Measurements from ENCODE around the gene PATJ.
"Not testable (repeated sequence)": the region's sequence is repeated elsewhere in the genome, so short reads cannot be mapped to it uniquely, and the experiment has no call there.

PATJ gene

GRCh38 chr1:61941794-61942193 lies 199.5 kb downstream of the PATJ start:
- H3K36me3 ChIP-seq (ENCODE audit: control insufficient read depth, insufficient read depth, low read length): peaks cover 2% of the 10 kb centered on the region
- H3K4me3 ChIP-seq (ENCODE audit: low read depth, low read length): no peak overlapping the region
- H3K4me1 ChIP-seq (ENCODE audit: control insufficient read depth, insufficient read depth, low read length): no peaks in the 10 kb centered on the region
- H3K9ac ChIP-seq (ENCODE audit: low read depth, low read length): no peak overlapping the region
- H3K9me3 ChIP-seq (ENCODE audit: control insufficient read depth, insufficient read depth, low read length): no peaks in the 10 kb centered on the region
- no peaks in the 10 kb centered on the region for H3K27me3 ChIP-seq (ENCODE audit: control insufficient read depth, insufficient read depth, low read length)

- H3K9me3 ChIP-seq (ENCODE audit: control insufficient read depth, insufficient read depth, low read length): no peaks in the 10 kb centered on the region
- H3K27me3 ChIP-seq (ENCODE audit: control insufficient read depth, insufficient read depth, low read length): no peaks in the 10 kb centered on the region
- peaks cover 2% of the 10 kb centered on the region for H3K36me3 ChIP-seq (ENCODE audit: control insufficient read depth, insufficient read depth, low read length)
- no peaks in the 10 kb centered on the region for H3K4me1 ChIP-seq (ENCODE audit: control insufficient read depth, insufficient read depth, low read length)
- no peak overlapping the region for H3K9ac ChIP-seq (ENCODE audit: low read depth, low read length)
- no peak overlapping the region for H3K4me3 ChIP-seq (ENCODE audit: low read depth, low read length)
These were observed 200.6 kb downstream of the PATJ start for GRCh38 chr1:61942856-61943255.

GRCh38 chr1:61948685-61949084 lies 206.4 kb downstream of the PATJ start:
- H3K4me3 ChIP-seq (ENCODE audit: low read depth, low read length); H3K27me3 ChIP-seq (ENCODE audit: control insufficient read depth, insufficient read depth, low read length): not testable (repeated sequence)

GRCh38 chr1:61950418-61950817 lies 208.1 kb downstream of the PATJ start:
- no peaks in the 10 kb centered on the region for H3K27me3 ChIP-seq (ENCODE audit: control insufficient read depth, insufficient read depth, low read length)
- H3K4me3 ChIP-seq (ENCODE audit: low read depth, low read length): no peak overlapping the region
- no peak overlapping the region for H3K9ac ChIP-seq (ENCODE audit: low read depth, low read length)
- no peaks in the 10 kb centered on the region for H3K36me3 ChIP-seq (ENCODE audit: control insufficient read depth, insufficient read depth, low read length)
- no peaks in the 10 kb centered on the region for H3K9me3 ChIP-seq (ENCODE audit: control insufficient read depth, insufficient read depth, low read length)
- H3K4me1 ChIP-seq (ENCODE audit: control insufficient read depth, insufficient read depth, low read length): peaks cover 25% of the 10 kb centered on the region

More at GRCh38 chr1:61948685-61949084, 206.4 kb downstream of the PATJ start:
- H3K9ac ChIP-seq (ENCODE audit: low read depth, low read length); H3K36me3 ChIP-seq (ENCODE audit: control insufficient read depth, insufficient read depth, low read length); H3K9me3 ChIP-seq (ENCODE audit: control insufficient read depth, insufficient read depth, low read length): not testable (repeated sequence)
- H3K4me1 ChIP-seq (ENCODE audit: control insufficient read depth, insufficient read depth, low read length): peaks cover 25% of the 10 kb centered on the region

- Histone ChIP-seq H3K4me3 (ENCODE audit: low read depth, low read length) (no peak overlapping the region), H3K9ac (ENCODE audit: low read depth, low read length) (no peak overlapping the region), H3K36me3 (ENCODE audit: control insufficient read depth, insufficient read depth, low read length) (no peaks in the 10 kb centered on the region), H3K27me3 (ENCODE audit: control insufficient read depth, insufficient read depth, low read length) (no peaks in the 10 kb centered on the region), H3K4me1 (ENCODE audit: control insufficient read depth, insufficient read depth, low read length) (peaks cover 30% of the 10 kb centered on the region), H3K9me3 (ENCODE audit: control insufficient read depth, insufficient read depth, low read length) (no peaks in the 10 kb centered on the region)
These were observed 209.7 kb downstream of the PATJ start for GRCh38 chr1:61951731-61952580.

- Histone ChIP-seq H3K4me1 (ENCODE audit: control insufficient read depth, insufficient read depth, low read length) (peaks cover 30% of the 10 kb centered on the region), H3K9ac (ENCODE audit: low read depth, low read length) (no peak overlapping the region), H3K27me3 (ENCODE audit: control insufficient read depth, insufficient read depth, low read length) (no peaks in the 10 kb centered on the region), H3K9me3 (ENCODE audit: control insufficient read depth, insufficient read depth, low read length) (no peaks in the 10 kb centered on the region), H3K36me3 (ENCODE audit: control insufficient read depth, insufficient read depth, low read length) (no peaks in the 10 kb centered on the region), H3K4me3 (ENCODE audit: low read depth, low read length) (no peak overlapping the region)
These were observed 210.4 kb downstream of the PATJ start for GRCh38 chr1:61952675-61953074.

- H3K4me1 ChIP-seq (ENCODE audit: control insufficient read depth, insufficient read depth, low read length): peaks cover 30% of the 10 kb centered on the region
- H3K9me3 ChIP-seq (ENCODE audit: control insufficient read depth, insufficient read depth, low read length): no peaks in the 10 kb centered on the region
- H3K36me3 ChIP-seq (ENCODE audit: control insufficient read depth, insufficient read depth, low read length): no peaks in the 10 kb centered on the region
- H3K27me3 ChIP-seq (ENCODE audit: control insufficient read depth, insufficient read depth, low read length): no peaks in the 10 kb centered on the region
- no peak overlapping the region for H3K9ac ChIP-seq (ENCODE audit: low read depth, low read length)
- no peak overlapping the region for H3K4me3 ChIP-seq (ENCODE audit: low read depth, low read length)
These were observed 211.0 kb downstream of the PATJ start for GRCh38 chr1:61953076-61953789.

- H3K4me1 ChIP-seq (ENCODE audit: control insufficient read depth, insufficient read depth, low read length): peaks cover 30% of the 10 kb centered on the region
- no peak overlapping the region for H3K9ac ChIP-seq (ENCODE audit: low read depth, low read length)
- no peak overlapping the region for H3K4me3 ChIP-seq (ENCODE audit: low read depth, low read length)
- no peaks in the 10 kb centered on the region for H3K9me3 ChIP-seq (ENCODE audit: control insufficient read depth, insufficient read depth, low read length)
- H3K36me3 ChIP-seq (ENCODE audit: control insufficient read depth, insufficient read depth, low read length): no peaks in the 10 kb centered on the region
- no peaks in the 10 kb centered on the region for H3K27me3 ChIP-seq (ENCODE audit: control insufficient read depth, insufficient read depth, low read length)
These were observed 211.5 kb downstream of the PATJ start for GRCh38 chr1:61953790-61954150.

GRCh38 chr1:61955261-61955660 lies 213.0 kb downstream of the PATJ start:
- H3K36me3 ChIP-seq (ENCODE audit: control insufficient read depth, insufficient read depth, low read length): no peaks in the 10 kb centered on the region
- H3K4me1 ChIP-seq (ENCODE audit: control insufficient read depth, insufficient read depth, low read length): peaks cover 30% of the 10 kb centered on the region
- H3K4me3 ChIP-seq (ENCODE audit: low read depth, low read length): no peak overlapping the region
- no peaks in the 10 kb centered on the region for H3K27me3 ChIP-seq (ENCODE audit: control insufficient read depth, insufficient read depth, low read length)
- H3K9me3 ChIP-seq (ENCODE audit: control insufficient read depth, insufficient read depth, low read length): no peaks in the 10 kb centered on the region
- H3K9ac ChIP-seq (ENCODE audit: low read depth, low read length): no peak overlapping the region

- Histone ChIP-seq H3K4me3 (ENCODE audit: low read depth, low read length) (no peak overlapping the region), H3K9ac (ENCODE audit: low read depth, low read length) (no peak overlapping the region), H3K9me3 (ENCODE audit: control insufficient read depth, insufficient read depth, low read length) (no peaks in the 10 kb centered on the region), H3K27me3 (ENCODE audit: control insufficient read depth, insufficient read depth, low read length) (no peaks in the 10 kb centered on the region), H3K36me3 (ENCODE audit: control insufficient read depth, insufficient read depth, low read length) (no peaks in the 10 kb centered on the region), H3K4me1 (ENCODE audit: control insufficient read depth, insufficient read depth, low read length) (peaks cover 28% of the 10 kb centered on the region)
These were observed 213.9 kb downstream of the PATJ start for GRCh38 chr1:61956016-61956645.

GRCh38 chr1:61956784-61957183 lies 214.5 kb downstream of the PATJ start:
- H3K27me3 ChIP-seq (ENCODE audit: control insufficient read depth, insufficient read depth, low read length): no peaks in the 10 kb centered on the region
- no peaks in the 10 kb centered on the region for H3K36me3 ChIP-seq (ENCODE audit: control insufficient read depth, insufficient read depth, low read length)
- no peak overlapping the region for H3K4me3 ChIP-seq (ENCODE audit: low read depth, low read length)
- H3K4me1 ChIP-seq (ENCODE audit: control insufficient read depth, insufficient read depth, low read length): peaks cover 22% of the 10 kb centered on the region
- H3K9me3 ChIP-seq (ENCODE audit: control insufficient read depth, insufficient read depth, low read length): no peaks in the 10 kb centered on the region
- H3K9ac ChIP-seq (ENCODE audit: low read depth, low read length): no peak overlapping the region
